Epidermal melanocyte (primary cell): ENCODE results near the gene RASGRF2.

Experiments used
- DNase-seq: peaks from one replicate; pipeline ENCODE4 v3.0.0; 2011; ENCODE audit warnings: low spot score; ENCODE audit not compliant: insufficient read length

Gene RASGRF2

DNA sequence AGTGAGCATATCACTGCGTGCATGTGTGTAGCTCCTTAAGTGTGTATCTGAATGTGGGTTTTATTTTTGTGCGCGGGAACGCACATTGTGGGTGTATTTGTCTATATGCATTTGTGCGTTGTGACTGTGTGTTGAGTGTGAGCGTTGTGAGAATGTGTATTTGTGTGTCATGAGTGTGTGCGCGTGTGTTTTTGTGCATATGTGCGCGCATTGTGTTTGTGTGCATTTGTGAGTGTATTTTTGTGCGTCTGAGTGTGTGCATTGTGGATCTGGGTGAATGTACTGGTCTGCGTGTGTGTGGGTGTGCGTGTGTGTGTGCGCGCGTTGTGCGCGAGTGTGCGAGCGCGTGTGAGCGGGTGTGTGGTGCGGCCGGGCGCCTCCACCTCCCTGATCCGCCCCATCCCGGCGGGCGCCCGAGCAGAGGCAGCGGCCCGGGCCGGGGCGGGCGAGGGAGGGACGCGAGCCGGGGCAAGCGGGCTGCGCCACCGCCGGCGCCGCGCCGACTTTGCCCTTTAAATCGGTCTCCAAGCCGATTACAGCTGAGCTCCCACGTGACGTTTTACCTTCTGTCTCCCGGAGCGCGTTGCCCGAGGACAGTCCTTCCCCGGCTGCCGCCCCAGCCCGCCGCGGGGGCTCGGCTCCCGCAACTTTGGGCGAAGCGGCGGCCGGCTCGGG, at the start of gene RASGRF2:
RASGRF2 (plus strand) TSS at position 596 of the 675 bp plus-strand sequence. CDS start 376 bp downstream, outside the sequence.
- no peak for DNase-seq

DNA sequence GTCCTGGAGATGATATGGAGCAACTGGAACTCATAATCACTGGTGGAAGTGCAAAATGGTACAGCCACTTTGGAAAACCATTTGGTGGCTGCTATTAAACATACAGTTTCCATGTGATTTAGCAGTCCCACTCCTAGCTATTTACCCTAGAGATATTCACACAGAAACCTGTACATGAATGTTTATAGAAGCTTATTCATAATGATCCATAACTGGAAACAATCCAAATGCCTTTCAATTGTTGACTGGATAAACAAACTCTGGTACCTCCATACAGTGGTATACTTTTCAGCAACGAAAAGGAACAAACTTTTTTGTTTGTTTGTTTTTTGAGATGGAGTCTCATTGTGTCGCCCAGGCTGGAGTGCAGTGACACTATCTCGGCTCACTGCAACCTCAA, 47.7 kb upstream of the RASGRF2 start:
- DNase-seq = no peak

GRCh38 chr5:80915716-80916115, 44.4 kb upstream of the RASGRF2 start:
- no peak for DNase-seq

- DNase-seq = no peak
These were observed 43.5 kb upstream of the RASGRF2 start for GRCh38 chr5:80916676-80917075.

GRCh38 chr5:80917631-80918030, 42.5 kb upstream of the RASGRF2 start:
- DNase-seq = no peak

GRCh38 chr5:80919678-80920196, 40.4 kb upstream of the RASGRF2 start:
- DNase-seq = no peak

DNA sequence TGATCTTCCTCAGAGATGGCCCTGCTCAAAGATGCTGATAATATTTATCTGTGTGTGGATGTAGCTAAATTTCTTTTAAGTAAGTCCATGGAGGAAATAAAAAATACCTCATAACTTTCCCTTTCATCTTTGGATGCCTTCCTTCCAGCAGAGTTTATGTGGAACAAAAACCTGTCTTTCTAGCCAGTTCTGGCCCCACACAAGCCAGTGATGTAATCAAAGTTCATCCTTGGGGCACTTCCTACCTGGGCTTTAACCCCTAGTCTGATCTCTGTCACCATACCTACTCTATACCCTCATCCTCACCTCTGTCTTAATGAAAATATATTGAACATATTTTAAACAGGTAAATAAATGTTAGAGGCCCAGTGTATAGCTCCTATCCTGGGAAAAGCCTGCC, 39.8 kb upstream of the RASGRF2 start:
- no peak for DNase-seq

GRCh38 chr5:80921026-80921425, 39.1 kb upstream of the RASGRF2 start:
- no peak for DNase-seq

- no peak for DNase-seq
These were observed 34.2 kb upstream of the RASGRF2 start for GRCh38 chr5:80925931-80926330.

GRCh38 chr5:80926536-80926935, 33.6 kb upstream of the RASGRF2 start:
- no peak for DNase-seq

- DNase-seq = no peak
These were observed 33.0 kb upstream of the RASGRF2 start for GRCh38 chr5:80926979-80927656.

DNA sequence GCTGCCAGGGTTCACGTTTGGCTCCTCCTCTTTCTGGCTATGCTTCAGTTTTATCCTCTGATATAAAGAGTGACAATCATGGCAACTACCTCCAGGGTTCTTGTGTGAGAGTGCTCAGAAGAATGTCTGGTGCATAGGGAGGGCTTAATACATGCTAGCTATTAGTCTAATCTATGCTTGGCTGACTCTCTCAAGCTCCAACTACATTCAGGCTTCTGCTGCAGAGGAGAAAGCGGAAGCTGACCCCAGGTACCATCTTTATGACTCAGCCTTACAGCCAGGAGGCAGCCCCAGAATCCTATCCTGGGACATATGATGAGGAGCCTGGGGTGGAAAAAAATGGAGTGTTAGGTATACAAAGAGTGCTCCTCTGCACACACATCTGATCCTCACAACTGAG, 32.1 kb upstream of the RASGRF2 start:
- no peak for DNase-seq

GRCh38 chr5:80930940-80931339, 29.2 kb upstream of the RASGRF2 start:
- DNase-seq = no peak

GRCh38 chr5:80931411-80931810, 28.8 kb upstream of the RASGRF2 start:
- DNase-seq = no peak

DNA sequence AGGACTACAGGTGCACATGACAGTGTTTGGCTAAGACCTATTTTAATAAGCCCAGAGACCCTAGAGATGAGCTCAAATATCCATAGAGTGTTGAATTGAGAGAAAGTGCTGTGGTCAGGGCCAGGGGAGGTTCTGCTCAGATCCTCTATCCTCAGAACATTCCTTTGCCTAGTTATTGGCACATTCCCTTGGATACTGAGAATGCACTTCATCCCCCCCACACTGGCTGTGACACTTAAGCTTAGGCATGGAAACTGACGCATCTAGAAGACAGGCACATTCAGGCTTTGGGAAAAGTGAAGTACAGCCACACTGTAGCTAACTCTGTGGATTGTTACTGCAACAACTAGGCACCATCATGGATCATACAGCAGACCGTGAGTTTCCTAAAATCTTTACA, 27.1 kb upstream of the RASGRF2 start:
- DNase-seq = no peak

GRCh38 chr5:80934751-80935150, 25.4 kb upstream of the RASGRF2 start:
- no peak for DNase-seq

GRCh38 chr5:80935811-80936385, 24.3 kb upstream of the RASGRF2 start:
- no peak for DNase-seq

DNA sequence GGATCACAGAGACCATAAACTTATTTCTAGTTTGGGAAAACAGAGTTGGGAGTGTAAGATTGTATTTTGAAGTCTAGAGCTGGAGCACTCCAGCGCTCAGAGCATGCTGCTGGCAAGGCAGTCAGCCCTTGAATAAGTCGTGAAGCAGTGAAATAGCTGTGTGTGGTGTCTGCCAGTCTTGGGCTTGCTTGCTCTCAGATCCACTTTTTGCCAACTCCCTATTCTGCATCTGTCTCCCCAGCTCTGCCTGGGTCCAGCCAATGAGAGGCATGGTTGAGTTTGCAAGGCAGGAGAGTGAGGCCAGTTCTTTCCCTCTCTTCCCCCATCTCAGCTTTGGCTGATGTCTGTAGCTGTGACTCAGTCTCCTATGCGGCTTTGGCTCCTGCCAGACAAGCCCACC, 23.3 kb upstream of the RASGRF2 start:
- no peak for DNase-seq

GRCh38 chr5:80937584-80938356, 22.4 kb upstream of the RASGRF2 start:
- DNase-seq = no peak

GRCh38 chr5:80941496-80941895, 18.7 kb upstream of the RASGRF2 start:
- no peak for DNase-seq

- no peak for DNase-seq
These were observed 8.8 kb upstream of the RASGRF2 start for GRCh38 chr5:80951366-80951765.

- no peak for DNase-seq
These were observed 6.6 kb upstream of the RASGRF2 start for GRCh38 chr5:80953587-80953986.
